OCI-LY7 (cell line): ENCODE measurements around the gene RICTOR.

ENCODE experiments used
- EZH2phosphoT487 ChIP-seq: fragments of 200-600 bp; sonication (generic); IDR thresholded peaks from 2 replicates; pipeline ENCODE4 v1.6.1; 2018; ENCODE audit warnings: low read depth, borderline replicate concordance, mild to moderate bottlenecking, mixed run types, antibody characterized with exemption, low read length, moderate library complexity, mixed read lengths
- TF ChIP-seq, protein P1 (sequence below): fragments of 200-600 bp; sonication (generic); conservative IDR thresholded peaks from 2 replicates; pipeline ENCODE4 v1.5.1; 2014; ENCODE audit warnings: mild to moderate bottlenecking, antibody characterized with exemption, low read length, moderate library complexity, mixed read lengths

- TF ChIP-seq, protein P1, sequence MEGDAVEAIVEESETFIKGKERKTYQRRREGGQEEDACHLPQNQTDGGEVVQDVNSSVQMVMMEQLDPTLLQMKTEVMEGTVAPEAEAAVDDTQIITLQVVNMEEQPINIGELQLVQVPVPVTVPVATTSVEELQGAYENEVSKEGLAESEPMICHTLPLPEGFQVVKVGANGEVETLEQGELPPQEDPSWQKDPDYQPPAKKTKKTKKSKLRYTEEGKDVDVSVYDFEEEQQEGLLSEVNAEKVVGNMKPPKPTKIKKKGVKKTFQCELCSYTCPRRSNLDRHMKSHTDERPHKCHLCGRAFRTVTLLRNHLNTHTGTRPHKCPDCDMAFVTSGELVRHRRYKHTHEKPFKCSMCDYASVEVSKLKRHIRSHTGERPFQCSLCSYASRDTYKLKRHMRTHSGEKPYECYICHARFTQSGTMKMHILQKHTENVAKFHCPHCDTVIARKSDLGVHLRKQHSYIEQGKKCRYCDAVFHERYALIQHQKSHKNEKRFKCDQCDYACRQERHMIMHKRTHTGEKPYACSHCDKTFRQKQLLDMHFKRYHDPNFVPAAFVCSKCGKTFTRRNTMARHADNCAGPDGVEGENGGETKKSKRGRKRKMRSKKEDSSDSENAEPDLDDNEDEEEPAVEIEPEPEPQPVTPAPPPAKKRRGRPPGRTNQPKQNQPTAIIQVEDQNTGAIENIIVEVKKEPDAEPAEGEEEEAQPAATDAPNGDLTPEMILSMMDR = no peak
- TF ChIP-seq EZH2phosphoT487 = no peak
Observed at GRCh38 chr5:39009981-39010380, 64.2 kb downstream of the RICTOR start.
